Ectodermal cell (in vitro differentiated cells): ENCODE results near the gene INPP4B.
A peak's percentile ranks its signal among the peaks of the same experiment; 100 is the strongest.

ENCODE experiments used
- H3K27ac ChIP-seq: 2 replicates; pipeline ENCODE4 v1.7.0; 2013; ENCODE audit warnings: mild to moderate bottlenecking, low read depth, low read length; ENCODE audit not compliant: insufficient read depth, poor library complexity, severe bottlenecking
- H3K27me3 ChIP-seq: 2 replicates; pipeline ENCODE4 v1.7.0; 2013; ENCODE audit warnings: mild to moderate bottlenecking, low read length; ENCODE audit not compliant: insufficient read depth, control insufficient read depth, poor library complexity, severe bottlenecking
- H3K36me3 ChIP-seq: one replicate; pipeline ENCODE4 v1.7.0; 2013; ENCODE audit warnings: low read length; ENCODE audit not compliant: control insufficient read depth, insufficient read depth
- H3K4me1 ChIP-seq: one replicate; pipeline ENCODE4 v1.7.0; 2013; ENCODE audit warnings: low read length; ENCODE audit not compliant: control insufficient read depth, insufficient read depth
- H3K4me3 ChIP-seq: 2 replicates; pipeline ENCODE4 v1.7.0; 2013; ENCODE audit warnings: low read depth, low read length, control low read depth; ENCODE audit not compliant: insufficient read depth
- H3K9me3 ChIP-seq: 2 replicates; pipeline ENCODE4 v1.7.0; 2013; ENCODE audit warnings: mild to moderate bottlenecking, low read length, moderate library complexity; ENCODE audit not compliant: control insufficient read depth
- WGBS, 2 experiments: methylation state at CpG; one replicate each; pipeline ENCODE4 v1.1.7; 2013; ENCODE audit warnings: missing lambda C conversion rate in 2 of 2; 5-methylcytosine and 5-hydroxymethylcytosine counted together

The INPP4B gene

DNA sequence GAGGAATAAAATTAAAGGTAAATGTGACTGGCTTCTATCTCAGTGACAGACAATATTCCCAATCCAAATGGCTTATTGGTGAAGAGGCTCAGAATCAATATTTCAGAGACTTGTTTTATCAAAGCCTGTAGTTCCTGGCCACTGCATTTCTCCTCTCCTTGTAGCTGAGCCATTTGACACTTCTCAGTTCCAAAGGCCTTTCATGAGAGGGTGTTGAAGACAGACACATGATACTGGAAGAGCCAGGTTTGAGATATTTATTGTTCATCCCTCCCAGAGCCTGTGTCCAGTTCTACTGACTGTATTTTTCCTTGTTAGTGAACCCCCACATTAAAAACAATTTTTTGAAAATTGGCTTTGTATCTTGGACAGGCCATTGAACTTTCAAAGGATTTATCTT, 12.9 kb upstream of the INPP4B start:
- H3K36me3 ChIP-seq = no peaks in the 10 kb centered on the region
- H3K9me3 ChIP-seq = no peaks in the 10 kb centered on the region
- no peaks in the 10 kb centered on the region for H3K4me1 ChIP-seq
- H3K4me3 ChIP-seq = no peak overlapping the region
- H3K27me3 ChIP-seq = no peaks in the 10 kb centered on the region
- no peak overlapping the region for H3K27ac ChIP-seq

GRCh38 chr4:142858446-142858845, 12.3 kb upstream of the INPP4B start:
- no peaks in the 10 kb centered on the region for H3K27me3 ChIP-seq
- WGBS, 2 experiments = 93 to 95% methylated on average over 2 to 3 of the region's 3 CpGs
- no peaks in the 10 kb centered on the region for H3K36me3 ChIP-seq
- no peaks in the 10 kb centered on the region for H3K4me1 ChIP-seq
- H3K4me3 ChIP-seq = no peak overlapping the region
- no peak overlapping the region for H3K27ac ChIP-seq
- H3K9me3 ChIP-seq = no peaks in the 10 kb centered on the region

GRCh38 chr4:142856576-142856975, 10.5 kb upstream of the INPP4B start:
- 87 to 91% methylated on average over 2 of the region's 2 CpGs for WGBS, 2 experiments
- H3K9me3 ChIP-seq = no peaks in the 10 kb centered on the region

GRCh38 chr4:142850478-142850877, 4.4 kb upstream of the INPP4B start:
- Histone ChIP-seq H3K27ac (no peak overlapping the region), H3K4me3 (no peak overlapping the region), H3K36me3 (no peaks in the 10 kb centered on the region), H3K4me1 (peaks cover 4% of the 10 kb centered on the region), H3K9me3 (no peaks in the 10 kb centered on the region), H3K27me3 (peaks cover 35% of the 10 kb centered on the region)
- 66 to 71% methylated on average over 3 to 4 of the region's 4 CpGs for WGBS, 2 experiments

More at GRCh38 chr4:142856576-142856975, 10.5 kb upstream of the INPP4B start:
- no peak overlapping the region for H3K27ac ChIP-seq
- no peaks in the 10 kb centered on the region for H3K4me1 ChIP-seq
- H3K36me3 ChIP-seq = no peaks in the 10 kb centered on the region
- no peak overlapping the region for H3K4me3 ChIP-seq
- no peaks in the 10 kb centered on the region for H3K27me3 ChIP-seq

DNA sequence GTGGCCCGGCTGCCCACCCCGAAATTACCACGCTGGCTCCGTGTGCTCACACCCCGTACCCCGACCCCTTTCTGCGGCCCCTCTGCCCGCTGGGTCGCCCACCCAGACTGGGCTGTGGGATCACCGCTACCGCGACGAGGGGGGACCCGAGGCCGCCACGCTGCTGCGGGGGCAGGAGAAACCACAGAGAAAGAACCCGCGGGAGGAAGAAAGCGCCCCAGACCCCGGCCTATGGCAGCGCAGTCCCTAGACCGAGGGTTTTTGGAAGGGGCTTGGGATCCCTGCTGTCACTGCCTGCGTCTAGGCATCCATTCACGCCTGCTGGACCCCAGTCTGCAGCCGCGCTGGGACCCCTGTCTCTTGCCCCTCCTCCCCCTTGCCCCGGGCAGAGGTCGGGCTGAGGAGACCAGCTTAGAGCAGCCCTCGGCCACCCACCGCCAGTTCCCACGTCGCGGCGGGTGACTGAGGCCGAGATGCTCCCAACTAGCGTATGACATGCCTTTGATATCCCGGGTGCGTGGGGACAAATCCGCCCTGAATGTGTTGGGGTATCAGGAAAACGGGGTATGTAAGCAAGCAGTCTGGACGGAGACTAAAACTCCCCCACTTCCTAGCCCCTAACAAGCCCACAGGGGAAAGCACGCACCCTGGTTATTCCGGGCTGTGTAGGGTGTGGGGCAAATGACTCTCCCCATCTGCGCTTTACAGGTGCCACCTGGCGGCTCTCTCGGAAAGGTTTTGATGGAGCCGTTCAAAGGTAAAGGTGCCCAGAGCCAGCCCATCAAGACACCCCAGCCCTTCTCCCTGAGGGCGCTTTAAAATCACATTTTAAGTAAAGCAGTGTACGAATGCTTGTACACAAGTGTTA, 862 bp upstream of the INPP4B start:
- Histone ChIP-seq H3K36me3 (no peaks in the 10 kb centered on the region), H3K9me3 (no peaks in the 10 kb centered on the region), H3K27me3 (peaks cover 57% of the 10 kb centered on the region), H3K4me1 (peaks cover 4% of the 10 kb centered on the region), H3K27ac (no peak overlapping the region), H3K4me3 (peak overlapping the region; percentile 51)
- 3 to 4% methylated on average over 47 to 50 of the region's 50 CpGs for WGBS, 2 experiments

- H3K4me1 ChIP-seq = peaks cover 4% of the 10 kb centered on the region
- 3 to 4% methylated on average over 43 of the region's 43 CpGs for WGBS, 2 experiments
- no peaks in the 10 kb centered on the region for H3K36me3 ChIP-seq
Measured at GRCh38 chr4:142845293-142846107, 601 bp downstream of the INPP4B start.

GRCh38 chr4:142844782-142845181, 1.3 kb downstream of the INPP4B start:
- 82 to 92% methylated on average over 1 of the region's 1 CpG for WGBS, 2 experiments
- H3K4me1 ChIP-seq = peaks cover 4% of the 10 kb centered on the region
- peaks cover 57% of the 10 kb centered on the region for H3K27me3 ChIP-seq
- H3K27ac ChIP-seq = no peak overlapping the region
- no peaks in the 10 kb centered on the region for H3K9me3 ChIP-seq
- no peaks in the 10 kb centered on the region for H3K36me3 ChIP-seq
- no peak overlapping the region for H3K4me3 ChIP-seq

More at GRCh38 chr4:142845293-142846107, 601 bp downstream of the INPP4B start:
- H3K27me3 ChIP-seq = peaks cover 57% of the 10 kb centered on the region
- H3K27ac ChIP-seq = no peak overlapping the region
- H3K4me3 ChIP-seq = peak overlapping the region; percentile 51
- no peaks in the 10 kb centered on the region for H3K9me3 ChIP-seq

GRCh38 chr4:142840516-142841123, 5.5 kb downstream of the INPP4B start:
- H3K27me3 ChIP-seq = peaks cover 24% of the 10 kb centered on the region
- no peak overlapping the region for H3K4me3 ChIP-seq
- H3K9me3 ChIP-seq = no peaks in the 10 kb centered on the region
- H3K36me3 ChIP-seq = no peaks in the 10 kb centered on the region
- H3K27ac ChIP-seq = no peak overlapping the region
- no peaks in the 10 kb centered on the region for H3K4me1 ChIP-seq
- 87 to 100% methylated on average over 1 of the region's 1 CpG for WGBS, 2 experiments

DNA sequence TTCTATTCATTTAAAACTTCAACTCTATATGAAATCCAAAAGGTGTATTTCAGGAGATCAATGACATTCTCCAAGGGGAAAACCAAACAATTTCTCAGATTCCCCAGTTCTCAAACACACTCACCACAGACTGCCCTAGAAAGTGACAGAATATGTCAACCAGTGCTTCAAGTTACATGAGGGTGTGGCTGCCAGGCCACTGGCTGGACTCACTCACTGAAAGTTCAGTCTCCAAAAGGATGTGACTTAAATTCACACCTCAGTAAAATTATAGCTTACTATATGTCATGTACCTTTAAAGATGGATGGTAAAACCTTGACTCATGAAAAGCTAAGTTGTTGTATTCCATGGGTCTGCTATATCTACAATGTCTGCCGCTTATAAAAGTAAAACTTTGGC, 7.3 kb downstream of the INPP4B start:
- Histone ChIP-seq H3K4me3 (no peak overlapping the region), H3K27ac (no peak overlapping the region), H3K36me3 (no peaks in the 10 kb centered on the region), H3K9me3 (no peaks in the 10 kb centered on the region), H3K4me1 (no peaks in the 10 kb centered on the region), H3K27me3 (peaks cover 5% of the 10 kb centered on the region)
- 85 to 100% methylated on average over 1 of the region's 1 CpG for WGBS, 2 experiments

- Histone ChIP-seq H3K27me3 (no peaks in the 10 kb centered on the region), H3K36me3 (no peaks in the 10 kb centered on the region), H3K27ac (no peak overlapping the region), H3K4me1 (peaks cover 1% of the 10 kb centered on the region), H3K4me3 (no peak overlapping the region), H3K9me3 (no peaks in the 10 kb centered on the region)
- WGBS, 2 experiments = 92 to 95% methylated on average over 5 of the region's 5 CpGs
Measured at GRCh38 chr4:142832022-142832421, 14.1 kb downstream of the INPP4B start.
